ENCODE data around the gene NUB1.

NUB1 gene

GRCh38 chr7:151379534-151380198, 38.1 kb downstream of the NUB1 start:
- DNase-seq = no peak

DNA sequence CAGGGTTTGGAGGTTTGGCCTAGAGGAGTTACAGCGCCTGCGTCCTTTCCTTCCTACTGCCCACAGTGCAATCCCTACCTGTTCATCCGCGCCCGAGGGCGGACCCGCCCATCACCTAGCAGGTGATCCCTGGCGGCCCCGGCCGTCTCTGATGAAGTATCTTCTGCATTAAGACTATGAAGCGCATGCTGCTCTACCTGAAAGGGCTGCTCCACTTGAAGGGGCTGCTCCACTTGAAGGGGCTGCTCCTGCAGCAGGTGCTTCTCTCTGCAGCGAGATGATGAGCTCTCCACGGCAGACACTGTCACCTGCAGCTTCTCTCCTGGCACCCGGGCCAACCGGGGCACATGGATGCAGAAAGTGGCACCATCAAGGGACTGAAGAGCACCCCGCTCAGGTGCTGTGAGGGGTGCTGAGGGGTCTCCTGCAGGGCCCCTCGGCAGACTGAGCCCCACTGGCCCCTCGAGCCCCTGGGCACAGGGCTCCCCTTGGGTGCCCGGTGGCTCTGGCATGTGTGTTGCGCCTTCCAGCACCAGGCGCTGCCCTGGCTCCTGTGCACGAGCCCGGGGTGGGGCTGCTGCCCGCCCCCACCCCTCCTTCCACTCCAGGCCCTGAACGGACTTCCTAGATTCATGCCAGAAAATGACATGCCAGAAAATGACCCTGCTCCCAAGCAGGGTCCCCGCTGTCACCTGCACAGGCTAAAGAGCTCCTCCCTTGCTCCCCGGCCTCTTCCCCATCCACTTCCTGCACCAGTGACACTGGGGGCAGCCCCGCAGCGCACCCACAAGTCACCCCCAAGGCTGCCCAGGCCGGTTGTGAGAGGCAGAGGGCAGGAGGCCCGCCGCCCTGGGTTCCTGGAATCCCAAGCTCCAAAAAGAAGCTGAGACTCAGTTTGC, 38.8 kb downstream of the NUB1 start:
- DNase-seq = no peak

- DNase-seq = no peak
These were observed 39.4 kb downstream of the NUB1 start for GRCh38 chr7:151381098-151381347.

GRCh38 chr7:151381348-151382078, 39.9 kb downstream of the NUB1 start:
- DNase-seq = no peak

- peak; percentile 42 for DNase-seq
These were observed 40.7 kb downstream of the NUB1 start for GRCh38 chr7:151382079-151382885.

- no peak for DNase-seq
These were observed 42.2 kb downstream of the NUB1 start for GRCh38 chr7:151383638-151384351.

DNA sequence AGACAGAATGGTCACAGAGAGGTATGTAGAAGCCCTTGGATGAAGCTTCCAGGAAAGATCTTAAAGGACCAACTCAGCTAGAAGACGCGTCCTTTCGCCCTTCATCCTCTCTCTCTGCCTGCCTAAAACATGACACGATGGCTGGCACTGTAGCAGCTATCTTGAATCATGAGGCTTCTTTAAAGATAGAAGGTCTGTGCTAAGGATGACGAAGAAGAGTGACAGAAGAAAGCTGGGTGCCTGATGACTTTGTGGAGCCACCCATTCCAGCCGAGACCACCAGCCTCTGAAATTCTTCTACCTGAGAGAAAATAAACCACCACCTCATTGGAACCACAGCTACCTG, 42.7 kb downstream of the NUB1 start:
- DNase-seq = no peak

GRCh38 chr7:151384776-151385625, 43.4 kb downstream of the NUB1 start:
- DNase-seq = no peak

- DNase-seq = no peak
These were observed 44.2 kb downstream of the NUB1 start for GRCh38 chr7:151385626-151386300.

DNA sequence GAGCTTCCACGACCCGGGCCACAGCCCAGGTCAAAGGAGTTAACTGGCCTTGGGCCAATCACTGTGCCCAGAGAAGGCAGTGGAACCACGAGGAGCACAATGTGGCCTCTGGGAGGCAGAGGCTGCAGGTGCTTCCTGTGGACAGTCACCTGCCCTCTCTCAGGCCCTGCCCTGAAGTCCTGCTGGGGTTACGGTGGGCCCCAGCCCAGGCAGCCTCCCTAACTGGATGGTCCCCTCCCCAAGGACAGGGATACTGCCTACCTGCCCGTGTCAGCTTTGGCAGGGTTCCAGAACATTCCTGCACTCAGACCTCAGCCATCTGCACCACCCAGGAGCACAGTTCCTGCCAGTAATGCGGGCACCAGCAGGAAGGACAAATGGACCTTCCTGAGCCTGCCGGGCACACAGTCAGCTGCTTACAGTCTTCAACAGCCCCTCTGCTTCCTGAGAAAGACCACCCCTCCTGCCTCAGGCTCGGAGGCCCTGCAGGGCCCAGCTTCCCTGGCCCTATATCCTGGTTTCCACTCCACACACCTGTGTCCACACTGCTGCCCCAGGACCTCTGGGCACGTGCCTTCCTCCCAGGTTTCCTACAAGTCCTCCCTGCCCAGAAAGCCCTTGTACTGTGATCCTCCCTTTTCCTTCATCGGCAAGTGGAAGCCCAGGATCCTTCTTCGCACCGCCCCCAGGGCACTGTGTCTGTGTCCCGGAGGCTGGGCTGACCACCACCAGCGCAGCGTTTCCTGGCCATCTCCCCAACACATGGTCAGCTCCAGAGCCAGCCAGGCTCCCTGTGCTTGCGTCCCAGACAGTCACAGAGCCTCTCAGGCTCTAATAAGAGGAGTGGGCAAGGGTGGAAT, 44.9 kb downstream of the NUB1 start:
- no peak for DNase-seq

DNA sequence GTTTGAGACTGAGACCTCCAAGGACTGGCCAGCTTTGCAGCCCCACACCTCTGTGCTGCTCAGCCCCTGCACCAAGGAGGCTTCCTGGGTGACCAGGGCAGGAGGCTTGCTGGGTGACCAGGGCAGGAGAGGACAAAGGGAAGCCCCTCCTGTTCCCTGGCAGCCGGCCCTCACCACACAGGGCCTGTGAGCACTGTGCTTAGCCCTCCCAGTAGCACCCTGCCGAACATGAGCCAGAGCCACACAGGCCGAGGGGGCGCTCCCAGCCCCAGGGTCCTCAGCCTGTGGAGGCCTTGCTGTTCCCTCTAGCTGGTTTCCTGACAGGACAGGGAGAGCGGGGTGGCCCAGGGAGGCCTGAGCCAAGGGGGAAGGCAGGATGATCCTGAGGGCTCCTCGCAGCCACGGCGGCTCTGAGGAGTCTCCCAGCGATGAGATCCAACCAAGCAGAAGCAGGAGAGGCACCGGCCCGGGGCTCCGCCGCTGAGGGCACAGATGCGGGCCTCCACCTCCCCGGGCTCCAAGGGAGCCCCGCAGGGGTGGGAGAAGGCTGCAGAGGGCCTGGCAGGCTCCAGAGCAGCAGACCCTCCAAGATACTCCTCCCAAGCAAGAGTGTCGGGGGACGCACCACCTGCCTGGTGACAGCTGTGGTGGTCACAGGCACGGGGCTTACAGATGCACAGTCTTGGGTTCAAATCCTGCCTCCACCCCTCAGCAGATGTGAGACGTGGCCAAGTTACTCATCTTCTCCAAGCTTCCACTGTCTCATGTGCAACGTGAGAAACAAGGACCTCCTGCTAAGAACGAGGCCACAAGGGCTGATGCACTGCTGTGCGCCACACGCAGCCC, 45.8 kb downstream of the NUB1 start:
- no peak for DNase-seq

DNA sequence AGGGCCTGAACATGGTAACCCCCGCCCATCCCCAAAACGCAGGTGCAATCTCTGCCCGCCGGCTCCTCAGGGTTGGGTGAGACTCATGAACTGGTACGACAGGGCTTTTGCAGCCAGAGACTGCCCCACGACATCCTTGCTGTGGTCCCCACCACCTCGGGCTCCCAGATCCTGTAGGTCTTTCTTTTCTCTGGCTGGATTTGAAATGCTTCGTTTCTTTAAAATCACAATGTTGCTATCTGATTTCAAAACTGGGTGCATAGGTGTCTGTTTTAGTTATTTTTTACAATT, 46.3 kb downstream of the NUB1 start:
- DNase-seq = no peak

GRCh38 chr7:151388430-151388829, 46.8 kb downstream of the NUB1 start:
- DNase-seq = no peak

- DNase-seq = no peak
These were observed 47.6 kb downstream of the NUB1 start for GRCh38 chr7:151389096-151389767.

GRCh38 chr7:151389768-151390597, 48.4 kb downstream of the NUB1 start:
- DNase-seq = no peak

DNA sequence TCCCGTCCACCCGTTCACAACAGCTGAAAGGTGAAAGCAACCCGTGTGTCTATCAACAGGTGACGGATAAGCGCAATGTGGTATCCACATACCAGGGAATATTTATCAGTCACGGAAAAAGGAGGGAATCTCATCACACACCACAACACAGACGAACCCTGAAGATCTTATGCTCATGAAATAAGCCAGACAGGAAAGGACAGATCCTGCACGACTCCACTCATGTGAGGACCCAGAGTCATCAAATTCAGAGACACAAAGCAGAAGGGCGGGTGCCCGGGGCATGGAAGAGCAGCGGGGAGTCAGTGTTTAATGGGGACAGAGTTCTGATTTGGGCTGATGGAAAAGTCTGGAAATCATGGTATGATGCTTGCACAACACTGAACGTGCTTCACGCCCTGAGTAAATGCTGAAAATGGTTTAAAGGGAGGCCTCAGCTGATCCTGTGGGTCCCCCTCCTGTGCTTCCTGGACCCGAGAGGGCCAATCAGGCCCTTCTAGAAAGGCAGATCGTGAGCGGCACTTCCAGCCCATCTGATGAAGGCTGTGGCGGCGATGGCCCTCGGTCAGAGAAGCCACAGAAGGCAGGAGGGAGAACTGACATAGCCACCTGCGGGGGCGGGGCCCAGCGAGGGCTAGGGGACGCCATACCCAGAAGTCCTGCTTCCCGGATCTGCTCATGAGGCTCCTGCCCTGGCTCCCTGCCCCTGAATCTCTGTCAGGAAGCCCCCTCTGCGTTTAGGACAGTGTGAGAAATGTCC, 49.2 kb downstream of the NUB1 start:
- DNase-seq = no peak

DNA sequence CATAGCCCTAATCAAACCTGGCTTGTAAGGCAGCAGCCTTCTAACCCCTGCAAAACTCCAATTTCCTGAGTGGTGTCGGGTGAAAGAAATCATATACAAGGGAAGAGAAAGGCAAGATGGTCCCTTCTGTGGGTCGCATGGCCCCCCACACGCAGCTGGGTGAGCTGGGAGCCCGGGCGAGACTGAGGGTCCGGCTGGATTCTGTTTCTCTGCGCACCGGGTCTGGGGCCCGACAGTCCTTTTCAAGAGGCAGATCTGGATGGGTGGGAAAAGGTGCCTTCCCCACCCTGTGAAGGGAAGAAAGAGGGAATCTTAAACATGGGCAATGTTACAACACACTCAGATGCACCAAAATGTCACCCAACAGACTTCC, 49.7 kb downstream of the NUB1 start:
- no peak for DNase-seq

Data from NCI-H2029 treated with DMSO at 0.1 percent for 48 hours (cell line).